ENCODE measurements around the gene KRTAP4-11. TPM values are rescaled to one million over a fixed set of nuclear protein-coding genes. Genes with fewer than 3 reads are reported as not detected.
"Not testable (repeated sequence)": the region's sequence is repeated elsewhere in the genome, so short reads cannot be mapped to it uniquely, and the experiment has no call there.

The KRTAP4-11 gene
- total and polyA plus RNA-seq, 7 experiments from 2014 or later: not detected

- H3K27me3 ChIP-seq (ENCODE audit: control insufficient read depth in 2 of 2, insufficient read depth in 2 of 2, low read length in 2 of 2): no peaks in the 10 kb centered on the region
- Mint-ChIP-seq H3K27me3 (peaks cover 0 to 12% (median 6%) of the 10 kb centered on the region in 5 donors), H3K9me3 (peaks cover 0 to 16% (median 3%) of the 10 kb centered on the region in 11 donors), H3K4me3 (peak overlapping the region in 1 of 10 donors; percentile 16), H3K36me3 (peaks cover 0 to 9% (median 5%) of the 10 kb centered on the region in 5 donors), H3K4me1 (peaks cover 0 to 25% (median 12%) of the 10 kb centered on the region in 7 donors), H3K27ac (peak overlapping the region in 1 of 9 donors; percentile 26)
- intact Hi-C loops (cut with micrococcal nuclease): loop anchor here in 1 of 2 donors (1.0 kb wide), 1 partner anchor 21 kb away; no protein-coding TSS in a partner anchor
- ATAC-seq (no peak), DNase-seq (no peak)
- peaks cover 0 to 7% of the 10 kb centered on the region in 2 donors for H3K4me1 ChIP-seq (ENCODE audit: control insufficient read depth in 2 of 2, insufficient read depth in 2 of 2, low read length in 2 of 2)
- no peak overlapping the region for H3K4me3 ChIP-seq (ENCODE audit: low read length)
- POLR2A ChIA-PET: interaction anchor here (0.7 kb wide), 1 partner anchor 43 kb away, joined by 4 read pairs; no protein-coding TSS in a partner anchor
- CTCF ChIA-PET: interaction anchor here (0.9 kb wide), 1 partner anchor 214 kb away, joined by 3 read pairs; no protein-coding TSS in a partner anchor
- no peaks in the 10 kb centered on the region for H3K36me3 ChIP-seq (ENCODE audit: control insufficient read depth in 2 of 3, insufficient read depth in 3 of 3, low read length in 3 of 3)
- no peak overlapping the region for H3K27ac ChIP-seq (ENCODE audit: low read depth, low read length)
- no peaks in the 10 kb centered on the region for H3K9me3 ChIP-seq (ENCODE audit: control insufficient read depth in 2 of 3, low read length in 3 of 3)
Measured at GRCh38 chr17:41107941-41108450, 10.2 kb downstream of the KRTAP4-11 start.

- H3K4me3 Mint-ChIP-seq; CTCF ChIA-PET; H3K9me3 Mint-ChIP-seq; intact Hi-C loops (cut with micrococcal nuclease); ATAC-seq; DNase-seq; H3K36me3 ChIP-seq (ENCODE audit: control insufficient read depth in 2 of 3, insufficient read depth in 3 of 3, low read length in 3 of 3); H3K27me3 ChIP-seq (ENCODE audit: control insufficient read depth in 2 of 2, insufficient read depth in 2 of 2, low read length in 2 of 2); POLR2A ChIA-PET; H3K4me1 ChIP-seq (ENCODE audit: control insufficient read depth in 2 of 2, insufficient read depth in 2 of 2, low read length in 2 of 2); H3K4me3 ChIP-seq (ENCODE audit: low read length); H3K36me3 Mint-ChIP-seq; H3K27ac ChIP-seq (ENCODE audit: low read depth, low read length); H3K9me3 ChIP-seq (ENCODE audit: control insufficient read depth in 2 of 3, low read length in 3 of 3): not testable (repeated sequence)
- H3K27ac Mint-ChIP-seq: peak within 1 kb of the TSS in 1 of 9 donors; percentile 49
- peaks cover 0 to 43% (median 16%) of the 10 kb centered on the region in 7 donors for H3K4me1 Mint-ChIP-seq
- H3K27me3 Mint-ChIP-seq: peaks cover 0 to 12% (median 6%) of the 10 kb centered on the region in 5 donors
Measured at GRCh38 chr17:41105347-41105746, 12.8 kb downstream of the KRTAP4-11 start, which contains the start of gene KRTAP4-9. KRTAP4-9 (plus strand) TSS chr17:41105389; CDS start chr17:41105389, 0 bp downstream.

- intact Hi-C loops (cut with micrococcal nuclease); CTCF ChIA-PET; POLR2A ChIA-PET; ATAC-seq; H3K9me3 Mint-ChIP-seq; DNase-seq; H3K27ac ChIP-seq (ENCODE audit: low read depth, low read length); H3K4me1 ChIP-seq (ENCODE audit: control insufficient read depth in 2 of 2, insufficient read depth in 2 of 2, low read length in 2 of 2); H3K27ac Mint-ChIP-seq; H3K36me3 ChIP-seq (ENCODE audit: control insufficient read depth in 2 of 3, insufficient read depth in 3 of 3, low read length in 3 of 3); H3K27me3 ChIP-seq (ENCODE audit: control insufficient read depth in 2 of 2, insufficient read depth in 2 of 2, low read length in 2 of 2); H3K9me3 ChIP-seq (ENCODE audit: control insufficient read depth in 2 of 3, low read length in 3 of 3); H3K4me3 Mint-ChIP-seq; H3K36me3 Mint-ChIP-seq; H3K4me3 ChIP-seq (ENCODE audit: low read length): not testable (repeated sequence)
- H3K27me3 Mint-ChIP-seq: peaks cover 0 to 13% (median 6%) of the 10 kb centered on the region in 5 donors
- H3K4me1 Mint-ChIP-seq: peaks cover 0 to 47% (median 24%) of the 10 kb centered on the region in 7 donors
Measured at GRCh38 chr17:41104386-41105038, 13.7 kb downstream of the KRTAP4-11 start.

GRCh38 chr17:41103896-41104295 lies 14.3 kb downstream of the KRTAP4-11 start:
- ATAC-seq (no peak), DNase-seq (no peak)
- Mint-ChIP-seq H3K27ac (no peak overlapping the region), H3K4me3 (no peak overlapping the region), H3K9me3 (peaks cover 0 to 4% (median 0%) of the 10 kb centered on the region in 11 donors), H3K27me3 (peaks cover 0 to 12% (median 6%) of the 10 kb centered on the region in 5 donors), H3K36me3 (peaks cover 0 to 4% (median 0%) of the 10 kb centered on the region in 5 donors), H3K4me1 (peaks cover 0 to 46% (median 23%) of the 10 kb centered on the region in 7 donors)
- Histone ChIP-seq H3K36me3 (ENCODE audit: control insufficient read depth in 2 of 3, insufficient read depth in 3 of 3, low read length in 3 of 3) (no peaks in the 10 kb centered on the region), H3K9me3 (ENCODE audit: control insufficient read depth in 2 of 3, low read length in 3 of 3) (no peaks in the 10 kb centered on the region), H3K4me1 (ENCODE audit: control insufficient read depth in 2 of 2, insufficient read depth in 2 of 2, low read length in 2 of 2) (peaks cover 0 to 7% of the 10 kb centered on the region in 2 donors), H3K27me3 (ENCODE audit: control insufficient read depth in 2 of 2, insufficient read depth in 2 of 2, low read length in 2 of 2) (no peaks in the 10 kb centered on the region), H3K27ac (ENCODE audit: low read depth, low read length) (no peak overlapping the region), H3K4me3 (ENCODE audit: low read length) (no peak overlapping the region)
- ChIA-PET POLR2A (no interaction called here), CTCF (no interaction called here)
- intact Hi-C loops (cut with micrococcal nuclease): no loop called here

- Histone ChIP-seq H3K4me1 (ENCODE audit: control insufficient read depth in 2 of 2, insufficient read depth in 2 of 2, low read length in 2 of 2) (no peaks in the 10 kb centered on the region), H3K9me3 (ENCODE audit: control insufficient read depth in 2 of 3, low read length in 3 of 3) (no peaks in the 10 kb centered on the region), H3K27me3 (ENCODE audit: control insufficient read depth in 2 of 2, insufficient read depth in 2 of 2, low read length in 2 of 2) (no peaks in the 10 kb centered on the region), H3K4me3 (ENCODE audit: low read length) (no peak within 1 kb of the TSS), H3K27ac (ENCODE audit: low read depth, low read length) (no peak within 1 kb of the TSS), H3K36me3 (ENCODE audit: control insufficient read depth in 2 of 3, insufficient read depth in 3 of 3, low read length in 3 of 3) (no peaks in the 10 kb centered on the region)
- ATAC-seq (no peak), DNase-seq (no peak)
- H3K27me3 Mint-ChIP-seq: peaks cover 5 to 17% (median 12%) of the 10 kb centered on the region in 5 donors
- ChIA-PET POLR2A (interaction anchor here (0.6 kb wide), 1 partner anchor 1232 kb away, joined by 3 read pairs; no protein-coding TSS in a partner anchor), CTCF (no interaction called here)
- H3K4me1 Mint-ChIP-seq: peaks cover 0 to 31% (median 15%) of the 10 kb centered on the region in 7 donors
- H3K27ac Mint-ChIP-seq: peak within 1 kb of the TSS in 2 of 9 donors; percentile 7 to 81
- intact Hi-C loops (cut with micrococcal nuclease): no loop called here
- no peak within 1 kb of the TSS for H3K4me3 Mint-ChIP-seq
- H3K9me3 Mint-ChIP-seq: peaks cover 0 to 3% (median 0%) of the 10 kb centered on the region in 11 donors
- H3K36me3 Mint-ChIP-seq: peaks cover 0 to 5% (median 0%) of the 10 kb centered on the region in 5 donors
Measured at GRCh38 chr17:41101586-41102259, 16.4 kb downstream of the KRTAP4-11 start, which contains the start of gene KRTAP4-16. KRTAP4-16 (minus strand) TSS chr17:41102209; CDS start chr17:41102209, 0 bp downstream.

- H3K4me3 ChIP-seq (ENCODE audit: low read length); H3K4me1 ChIP-seq (ENCODE audit: control insufficient read depth in 2 of 2, insufficient read depth in 2 of 2, low read length in 2 of 2); H3K9me3 Mint-ChIP-seq; H3K27ac ChIP-seq (ENCODE audit: low read depth, low read length); H3K27me3 ChIP-seq (ENCODE audit: control insufficient read depth in 2 of 2, insufficient read depth in 2 of 2, low read length in 2 of 2); H3K36me3 ChIP-seq (ENCODE audit: control insufficient read depth in 2 of 3, insufficient read depth in 3 of 3, low read length in 3 of 3); H3K36me3 Mint-ChIP-seq; H3K9me3 ChIP-seq (ENCODE audit: control insufficient read depth in 2 of 3, low read length in 3 of 3); CTCF ChIA-PET; POLR2A ChIA-PET: not testable (repeated sequence)
- DNase-seq (peak in 1 of 9 donors; percentile 7), ATAC-seq (peak; percentile 44)
- Mint-ChIP-seq H3K27ac (peak overlapping the region in 2 of 9 donors; percentile 23 to 70), H3K4me3 (peak overlapping the region in 5 of 10 donors; percentile 2 to 56 (median 39)), H3K27me3 (peaks cover 9 to 15% (median 11%) of the 10 kb centered on the region in 5 donors), H3K4me1 (peaks cover 0 to 31% (median 15%) of the 10 kb centered on the region in 7 donors)
- intact Hi-C loops (cut with micrococcal nuclease): loop anchor here in 1 of 2 donors (1.0 kb wide), 2 partner anchors 222 to 449 kb away; no protein-coding TSS in a partner anchor
Measured at GRCh38 chr17:41099682-41100480, 18.3 kb downstream of the KRTAP4-11 start.

All from naive thymus-derived CD4-positive, alpha-beta T cell (primary cell).